NCI-H1092 treated with DMSO at 0.1 percent for 48 hours (cell line): ENCODE data around the gene GPR107.

Source experiments
- DNase-seq: peaks from one replicate; lab custom pipeline; 2025; lab: John Stamatoyannopoulos, UW

GPR107 gene

GRCh38 chr9:130159915-130160670, 106.4 kb downstream of the GPR107 start:
- peak; percentile 78 for DNase-seq

GRCh38 chr9:130160862-130161470, 107.3 kb downstream of the GPR107 start:
- DNase-seq = no peak

- no peak for DNase-seq
Measured at GRCh38 chr9:130165579-130165978, 111.9 kb downstream of the GPR107 start.

- DNase-seq = no peak
Measured at GRCh38 chr9:130166399-130166798, 112.7 kb downstream of the GPR107 start.

GRCh38 chr9:130167927-130168326, 114.2 kb downstream of the GPR107 start:
- DNase-seq = no peak

GRCh38 chr9:130171226-130172148, 117.8 kb downstream of the GPR107 start:
- no peak for DNase-seq

- DNase-seq = peak; percentile 56
Measured at GRCh38 chr9:130172161-130172857, 118.6 kb downstream of the GPR107 start, which contains the start of gene NCS1. TSS of gene NCS1 (plus strand) at chr9:130172404. CDS start at chr9:130172664, 260 bp downstream.

- no peak for DNase-seq
Measured at GRCh38 chr9:130172858-130173665, 119.4 kb downstream of the GPR107 start.

- DNase-seq = no peak
Measured at GRCh38 chr9:130173666-130173983, 119.9 kb downstream of the GPR107 start.

GRCh38 chr9:130174025-130174424, 120.3 kb downstream of the GPR107 start:
- DNase-seq = no peak

- no peak for DNase-seq
Measured at GRCh38 chr9:130174920-130175321, 121.2 kb downstream of the GPR107 start.

GRCh38 chr9:130175355-130175754, 121.6 kb downstream of the GPR107 start:
- DNase-seq = no peak

- DNase-seq = no peak
Measured at GRCh38 chr9:130176760-130177159, 123.1 kb downstream of the GPR107 start.

- DNase-seq = no peak
Measured at GRCh38 chr9:130177898-130178805, 124.4 kb downstream of the GPR107 start.

GRCh38 chr9:130179331-130179907, 125.7 kb downstream of the GPR107 start:
- no peak for DNase-seq

- no peak for DNase-seq
Measured at GRCh38 chr9:130180516-130180915, 126.8 kb downstream of the GPR107 start.

- DNase-seq = no peak
Measured at GRCh38 chr9:130181678-130182380, 128.1 kb downstream of the GPR107 start.

GRCh38 chr9:130182381-130182909, 128.7 kb downstream of the GPR107 start:
- DNase-seq = no peak
